Ovary (tissue), 3 donors: Measurements from ENCODE around the gene MGAT5B.

Experiments
- CTCF ChIP-seq, 3 donors: fragments of 450-650 bp in 2 of 3; fragments of 200-600 bp in 1 of 3; IDR thresholded peaks; one replicate each; pipeline versions ENCODE4 v1.5.1 to v1.8.0; 2016 to 2022; ENCODE audit warnings: antibody characterized with exemption in 3 of 3, mild to moderate bottlenecking in 1 of 3
- POLR2A ChIP-seq: fragments of 450-650 bp; IDR thresholded peaks from one replicate; pipeline ENCODE4 v1.6.1; 2017; ENCODE audit warnings: antibody characterized with exemption, mild to moderate bottlenecking, moderate library complexity
- donor health status: DM: no; HTN: no; CAD: no.

GRCh38 chr17:76905036-76905435 is 36.8 kb downstream of the MGAT5B start:
- TF ChIP-seq CTCF (IDR thresholded peaks at IDR 0.05) (no peak), POLR2A (no peak)
